ENCODE data around the gene RUFY3.

DNA sequence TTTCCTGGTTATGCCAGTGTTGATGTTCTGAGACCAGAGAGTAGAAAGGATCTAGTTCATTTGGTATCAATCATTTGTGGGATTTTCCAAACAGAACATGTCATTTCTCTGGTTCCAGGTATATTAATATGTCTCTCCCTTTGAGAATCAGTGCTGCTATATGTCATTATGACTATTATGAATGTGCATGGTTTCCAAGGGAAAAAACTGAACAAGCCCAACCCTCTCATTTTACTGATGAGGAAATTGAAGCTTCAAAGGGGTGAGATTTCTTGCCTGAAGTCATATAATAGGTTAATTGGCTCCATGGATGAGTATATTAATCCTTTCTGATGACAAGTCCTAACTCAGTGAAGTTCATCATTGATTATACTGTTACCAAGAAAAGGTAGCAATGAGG lies 31.9 kb downstream of the RUFY3 start:
- TF ChIP-seq, protein P1, sequence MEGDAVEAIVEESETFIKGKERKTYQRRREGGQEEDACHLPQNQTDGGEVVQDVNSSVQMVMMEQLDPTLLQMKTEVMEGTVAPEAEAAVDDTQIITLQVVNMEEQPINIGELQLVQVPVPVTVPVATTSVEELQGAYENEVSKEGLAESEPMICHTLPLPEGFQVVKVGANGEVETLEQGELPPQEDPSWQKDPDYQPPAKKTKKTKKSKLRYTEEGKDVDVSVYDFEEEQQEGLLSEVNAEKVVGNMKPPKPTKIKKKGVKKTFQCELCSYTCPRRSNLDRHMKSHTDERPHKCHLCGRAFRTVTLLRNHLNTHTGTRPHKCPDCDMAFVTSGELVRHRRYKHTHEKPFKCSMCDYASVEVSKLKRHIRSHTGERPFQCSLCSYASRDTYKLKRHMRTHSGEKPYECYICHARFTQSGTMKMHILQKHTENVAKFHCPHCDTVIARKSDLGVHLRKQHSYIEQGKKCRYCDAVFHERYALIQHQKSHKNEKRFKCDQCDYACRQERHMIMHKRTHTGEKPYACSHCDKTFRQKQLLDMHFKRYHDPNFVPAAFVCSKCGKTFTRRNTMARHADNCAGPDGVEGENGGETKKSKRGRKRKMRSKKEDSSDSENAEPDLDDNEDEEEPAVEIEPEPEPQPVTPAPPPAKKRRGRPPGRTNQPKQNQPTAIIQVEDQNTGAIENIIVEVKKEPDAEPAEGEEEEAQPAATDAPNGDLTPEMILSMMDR (IDR thresholded peaks at IDR 0.05), result no peak
- TF ChIP-seq POLR2AphosphoS5 (IDR thresholded peaks at IDR 0.05), result no peak
